GM23248 (cell line): Measurements from ENCODE around the gene COPRS. TPM values are rescaled to one million over a fixed set of nuclear protein-coding genes. Genes with fewer than 3 reads are reported as not detected.

Experiments used
- DNase-seq: peaks from one replicate; pipeline ENCODE4 v3.0.0-alpha.2; 2015
- H2AFZ ChIP-seq: fragments of 200-600 bp; sonication (generic); 2 replicates; pipeline ENCODE4 v1.6.1; 2016; ENCODE audit warnings: antibody characterized with exemption
- H3F3A ChIP-seq: fragments of 200-600 bp; sonication (generic); 2 replicates; pipeline ENCODE4 v1.6.1; 2016; ENCODE audit warnings: mild to moderate bottlenecking, antibody characterized with exemption, mixed run types; ENCODE audit not compliant: insufficient read depth
- H3K27ac ChIP-seq: fragments of 200-600 bp; sonication (generic); 2 replicates; pipeline ENCODE4 v1.5.1; 2016; ENCODE audit warnings: mild to moderate bottlenecking
- H3K27me3 ChIP-seq: fragments of 200-600 bp; sonication (generic); replicated peaks from 2 replicates; pipeline ENCODE4 v1.6.1; 2016; ENCODE audit warnings: mild to moderate bottlenecking; ENCODE audit not compliant: insufficient read depth
- H3K36me3 ChIP-seq: fragments of 200-600 bp; sonication (generic); 2 replicates; pipeline ENCODE4 v1.6.1; 2016; ENCODE audit warnings: low read depth, mild to moderate bottlenecking
- H3K4me1 ChIP-seq: fragments of 200-600 bp; sonication (generic); 2 replicates; pipeline ENCODE4 v1.6.1; 2016; ENCODE audit warnings: mild to moderate bottlenecking; ENCODE audit not compliant: insufficient read depth
- H3K4me2 ChIP-seq: fragments of 200-600 bp; sonication (generic); one replicate; pipeline ENCODE4 v1.6.1; 2016; ENCODE audit warnings: mild to moderate bottlenecking; ENCODE audit not compliant: unreplicated experiment
- H3K4me3 ChIP-seq: fragments of 200-600 bp; sonication (generic); 2 replicates; pipeline ENCODE4 v1.5.1; 2016; ENCODE audit warnings: mild to moderate bottlenecking
- H3K79me2 ChIP-seq: fragments of 200-600 bp; sonication (generic); 2 replicates; pipeline ENCODE4 v1.6.1; 2016; ENCODE audit warnings: mild to moderate bottlenecking; ENCODE audit not compliant: insufficient read depth
- H3K9ac ChIP-seq: fragments of 200-600 bp; sonication (generic); 2 replicates; pipeline ENCODE4 v1.6.1; 2016; ENCODE audit warnings: mild to moderate bottlenecking
- H3K9me2 ChIP-seq: fragments of 200-600 bp; sonication (generic); 2 replicates; pipeline ENCODE4 v1.6.1; 2016; ENCODE audit warnings: mixed run types, mild to moderate bottlenecking, moderate library complexity; ENCODE audit not compliant: insufficient read depth
- H3K9me3 ChIP-seq: fragments of 200-600 bp; sonication (generic); one replicate; pipeline ENCODE4 v1.6.1; 2017; ENCODE audit warnings: low read depth
- H4K20me1 ChIP-seq: fragments of 200-600 bp; sonication (generic); 2 replicates; pipeline ENCODE4 v1.6.0; 2016; ENCODE audit not compliant: insufficient read depth
- EZH2 ChIP-seq: fragments of 200-600 bp; sonication (generic); IDR thresholded peaks from 2 replicates; pipeline ENCODE4 v1.6.1; 2018; ENCODE audit warnings: antibody characterized with exemption, mild to moderate bottlenecking; ENCODE audit not compliant: insufficient read depth, poor library complexity, severe bottlenecking
- EZH2phosphoT487 ChIP-seq: fragments of 200-600 bp; sonication (generic); IDR thresholded peaks from 2 replicates; pipeline ENCODE4 v1.6.1; 2018; ENCODE audit warnings: antibody characterized with exemption, moderate library complexity, mild to moderate bottlenecking, low read depth; ENCODE audit not compliant: insufficient read depth
- WGBS, 2 experiments: methylation state at CpG; one replicate each; pipeline ENCODE4 v1.1.6; 2015 to 2017; ENCODE audit warnings: low lambda C conversion rate in 2 of 2, low coverage in 1 of 2; ENCODE audit errors: missing lambda C conversion rate in 2 of 2; 5-methylcytosine and 5-hydroxymethylcytosine counted together
- in situ Hi-C: fragments of 300-500 bp; cut with MboI; formaldehyde crosslinking; loops from 2 replicates; pipeline ENCODE4 v1.15.0; 2020
- polyA plus RNA-seq: library from polyadenylated mRNA; unstranded; fragments of >200 nt; fragmentation: Nextera tagmentation; extraction: Ambion mirVana; gene quantifications from 2 replicates; pipeline ENCODE4 v1.2.1, GENCODE V29; 2016
- total RNA-seq: library from RNA; depleted of rRNA; stranded (reverse); fragments of >200 nt; shearing (Covaris generic); gene quantifications from 2 replicates; pipeline ENCODE4 v1.2.3, GENCODE V29; 2014

Gene COPRS
- total and polyA plus RNA-seq, 2 experiments from 2014 or later: 105 to 113 TPM

DNA sequence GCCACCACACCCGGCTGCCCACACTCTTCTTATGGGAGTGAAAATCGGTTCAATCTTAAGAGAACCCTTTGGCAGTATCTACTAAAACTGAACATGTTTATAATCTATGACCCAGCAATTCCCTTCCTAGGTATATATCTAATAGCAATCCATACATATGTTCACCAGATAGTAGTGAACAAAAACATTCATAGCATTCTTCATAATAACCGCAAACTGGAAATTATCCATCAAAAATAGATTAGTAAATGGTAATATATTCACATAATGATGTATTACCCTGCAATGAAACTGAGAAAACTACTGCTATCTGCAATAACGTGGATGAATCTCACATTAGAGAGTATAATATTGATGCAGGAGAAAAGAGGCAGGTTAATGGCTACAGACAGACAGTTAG is 23.1 kb downstream of the COPRS start:
- no peak overlapping the region for H3K9ac ChIP-seq
- no peak for DNase-seq
- H3K4me3 ChIP-seq: no peak overlapping the region
- H4K20me1 ChIP-seq: no peaks in the 10 kb centered on the region
- WGBS, 2 experiments: 36 to 41% methylated on average over 4 of the region's 4 CpGs
- TF ChIP-seq EZH2phosphoT487: no peak
- no peak for TF ChIP-seq EZH2
- no peaks in the 10 kb centered on the region for H3K36me3 ChIP-seq
- H3K27me3 ChIP-seq: no peaks in the 10 kb centered on the region
- H3F3A ChIP-seq: no peaks in the 10 kb centered on the region
- no peak overlapping the region for H3K27ac ChIP-seq
- no peaks in the 10 kb centered on the region for H3K9me2 ChIP-seq
- no peak overlapping the region for H3K4me2 ChIP-seq
- in situ Hi-C loops: no loop called here
- no peaks in the 10 kb centered on the region for H3K79me2 ChIP-seq
- H3K9me3 ChIP-seq: no peaks in the 10 kb centered on the region
- 0 out of 2 replicates have a peak, but pooled peaks cover 4% of the 10 kb centered on the region for H3K4me1 ChIP-seq
- H2AFZ ChIP-seq: no peak overlapping the region

DNA sequence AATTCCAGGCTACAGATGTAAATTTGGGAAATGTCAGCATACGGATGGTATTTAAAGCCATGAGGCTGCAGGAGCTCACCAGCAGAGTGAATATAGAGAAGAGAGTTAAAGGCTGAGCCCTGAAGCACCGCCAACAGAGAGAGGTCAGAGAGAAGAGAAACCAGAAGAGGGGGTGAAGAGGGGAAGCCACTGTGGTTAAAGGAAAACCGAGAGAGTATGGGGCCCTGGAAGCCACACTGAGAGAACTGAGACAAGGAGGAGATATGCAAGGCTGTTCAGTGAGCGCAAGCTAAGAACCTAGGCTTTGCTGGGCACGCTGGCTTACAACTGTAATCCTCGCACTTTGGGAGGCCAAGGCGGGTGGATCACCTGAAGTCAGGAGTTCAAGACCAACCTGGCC is 24.6 kb downstream of the COPRS start:
- DNase-seq: no peak
- H3K36me3 ChIP-seq: no peaks in the 10 kb centered on the region
- no peak overlapping the region for H3K27ac ChIP-seq
- 0 out of 2 replicates have a peak, but pooled peaks cover 4% of the 10 kb centered on the region for H3K4me1 ChIP-seq
- H3F3A ChIP-seq: no peaks in the 10 kb centered on the region
- no peaks in the 10 kb centered on the region for H3K9me2 ChIP-seq
- H3K9ac ChIP-seq: no peak overlapping the region
- H3K27me3 ChIP-seq: no peaks in the 10 kb centered on the region
- H3K4me3 ChIP-seq: no peak overlapping the region
- H2AFZ ChIP-seq: no peak overlapping the region
- TF ChIP-seq EZH2phosphoT487: no peak
- TF ChIP-seq EZH2: no peak
- no peaks in the 10 kb centered on the region for H3K9me3 ChIP-seq
- in situ Hi-C loops: no loop called here
- no peaks in the 10 kb centered on the region for H4K20me1 ChIP-seq
- WGBS, 2 experiments: 78 to 80% methylated on average over 7 of the region's 7 CpGs
- no peak overlapping the region for H3K4me2 ChIP-seq
- H3K79me2 ChIP-seq: no peaks in the 10 kb centered on the region

DNA sequence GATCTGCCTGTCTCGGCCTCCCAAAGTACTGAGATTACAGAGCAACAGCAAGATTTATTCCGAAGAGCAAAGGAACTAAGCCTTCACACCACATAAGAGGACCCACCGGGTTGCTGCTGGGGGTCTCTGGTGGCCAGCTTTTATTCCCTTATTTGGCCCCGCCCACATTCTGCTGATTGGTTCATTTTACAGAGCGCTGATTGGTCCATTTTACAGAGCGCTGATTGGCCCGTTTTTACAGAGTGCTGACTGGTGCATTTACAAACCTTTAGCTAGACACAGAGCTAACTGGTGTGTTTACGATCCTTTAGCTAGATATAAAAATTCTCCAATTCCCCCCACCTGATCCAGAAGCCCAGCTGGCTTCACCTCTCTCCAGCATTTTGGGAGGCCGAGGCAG is 26.3 kb downstream of the COPRS start:
- no peak for TF ChIP-seq EZH2
- no peak for TF ChIP-seq EZH2phosphoT487
- H3K27ac ChIP-seq: no peak overlapping the region
- no peaks in the 10 kb centered on the region for H3F3A ChIP-seq
- 0 out of 2 replicates have a peak, but pooled peaks cover 4% of the 10 kb centered on the region for H3K4me1 ChIP-seq
- no peaks in the 10 kb centered on the region for H3K27me3 ChIP-seq
- H3K36me3 ChIP-seq: no peaks in the 10 kb centered on the region
- H3K4me2 ChIP-seq: no peak overlapping the region
- H3K79me2 ChIP-seq: no peaks in the 10 kb centered on the region
- no peak overlapping the region for H2AFZ ChIP-seq
- DNase-seq: no peak
- no peak overlapping the region for H3K9ac ChIP-seq
- H3K9me3 ChIP-seq: no peaks in the 10 kb centered on the region
- 65 to 68% methylated on average over 9 of the region's 9 CpGs for WGBS, 2 experiments
- H3K4me3 ChIP-seq: no peak overlapping the region
- no peaks in the 10 kb centered on the region for H4K20me1 ChIP-seq
- H3K9me2 ChIP-seq: no peaks in the 10 kb centered on the region
- in situ Hi-C loops: no loop called here

DNA sequence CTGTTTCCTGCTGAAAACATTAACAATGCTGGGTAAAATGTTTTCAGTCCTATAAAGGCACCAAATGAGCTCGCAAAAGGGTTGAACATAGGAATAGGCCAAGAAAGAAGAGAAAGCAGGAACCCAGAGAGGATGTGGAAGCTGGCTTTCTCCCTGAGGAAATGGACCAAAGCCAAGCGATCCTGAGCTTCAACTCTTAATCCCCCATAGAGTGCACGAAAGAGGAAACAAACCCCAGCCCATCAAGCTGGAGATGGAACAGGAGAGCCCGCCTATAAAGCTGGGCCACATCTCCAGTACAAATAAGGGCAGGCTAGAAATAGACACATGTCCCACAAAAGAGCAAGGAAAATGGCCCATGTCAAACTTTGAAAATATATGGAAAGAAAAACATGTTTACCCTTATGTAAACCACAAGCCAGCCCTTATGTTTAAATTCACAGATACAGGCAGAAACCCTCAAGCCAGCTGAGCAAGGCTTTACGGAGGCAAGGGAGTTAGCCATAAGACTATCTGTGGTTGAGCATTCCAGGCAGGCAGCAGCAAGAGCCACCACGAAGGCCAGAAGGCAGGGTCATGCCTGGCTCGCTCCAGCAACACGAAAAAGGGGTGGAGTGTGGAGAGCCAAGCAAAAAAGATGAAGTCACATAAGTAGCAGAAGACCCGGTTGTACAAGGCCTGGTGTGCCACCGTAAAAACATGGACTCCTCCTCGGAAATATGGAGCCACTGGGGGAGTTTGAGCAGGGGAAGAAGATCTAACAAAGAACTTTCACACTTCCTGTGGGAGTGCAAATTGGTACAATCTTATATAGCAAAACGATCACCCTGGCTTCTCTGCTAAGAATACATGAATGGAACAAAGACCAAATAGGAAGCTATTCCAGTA is 27.8 kb downstream of the COPRS start:
- Histone ChIP-seq H3F3A (no peaks in the 10 kb centered on the region), H3K4me2 (no peak overlapping the region), H3K9ac (no peak overlapping the region), H3K4me1 (0 out of 2 replicates have a peak, but pooled peaks cover 2% of the 10 kb centered on the region), H3K9me2 (no peaks in the 10 kb centered on the region), H3K36me3 (no peaks in the 10 kb centered on the region), H3K27me3 (no peaks in the 10 kb centered on the region), H3K79me2 (no peaks in the 10 kb centered on the region), H3K9me3 (no peaks in the 10 kb centered on the region), H4K20me1 (no peaks in the 10 kb centered on the region), H3K4me3 (no peak overlapping the region), H3K27ac (no peak overlapping the region), H2AFZ (peak overlapping the region; percentile 41; the same call in 1 of the 2 replicates)
- WGBS, 2 experiments: 71 to 73% methylated on average over 12 of the region's 12 CpGs
- in situ Hi-C loops: no loop called here
- no peak for DNase-seq
- TF ChIP-seq EZH2phosphoT487: no peak
